Measurements from ENCODE around the gene LPAR1.

The LPAR1 gene

GRCh38 chr9:110894731-110895130, 143.5 kb downstream of the LPAR1 start:
- Histone ChIP-seq H3K27ac (peak overlapping the region in 1 of 2 donors; percentile 80), H3K4me3 (no peak overlapping the region)
- TF ChIP-seq CTCF (IDR thresholded peaks at IDR 0.05) = no peak
- no peak for DNase-seq (ENCODE audit: low spot score)

GRCh38 chr9:110892689-110893088, 145.6 kb downstream of the LPAR1 start:
- Histone ChIP-seq H3K4me3 (no peak overlapping the region), H3K27ac (peak overlapping the region in 1 of 2 donors; percentile 52)
- DNase-seq (ENCODE audit: low spot score) = no peak
- TF ChIP-seq CTCF (IDR thresholded peaks at IDR 0.05) = no peak

GRCh38 chr9:110891760-110892159, 146.5 kb downstream of the LPAR1 start:
- H3K4me3 ChIP-seq = no peak overlapping the region
- DNase-seq (ENCODE audit: low spot score) = no peak
- TF ChIP-seq CTCF (IDR thresholded peaks at IDR 0.05) = no peak
- H3K27ac ChIP-seq = peak overlapping the region in 1 of 2 donors; percentile 17

GRCh38 chr9:110890416-110890815, 147.9 kb downstream of the LPAR1 start:
- DNase-seq (ENCODE audit: low spot score) = no peak
- no peak for TF ChIP-seq CTCF (IDR thresholded peaks at IDR 0.05)
- Histone ChIP-seq H3K27ac (no peak overlapping the region), H3K4me3 (no peak overlapping the region)

- no peak for TF ChIP-seq CTCF (IDR thresholded peaks at IDR 0.05)
- DNase-seq (ENCODE audit: low spot score) = no peak
- H3K27ac ChIP-seq = no peak overlapping the region
- H3K4me3 ChIP-seq = no peak overlapping the region
These were observed 151.0 kb downstream of the LPAR1 start for GRCh38 chr9:110887276-110887675.

GRCh38 chr9:110886832-110887231, 151.4 kb downstream of the LPAR1 start:
- no peak for DNase-seq (ENCODE audit: low spot score)
- no peak overlapping the region for H3K27ac ChIP-seq
- TF ChIP-seq CTCF (IDR thresholded peaks at IDR 0.05) = no peak
- no peak overlapping the region for H3K4me3 ChIP-seq

- Histone ChIP-seq H3K27ac (no peak overlapping the region), H3K4me3 (no peak overlapping the region)
- no peak for DNase-seq (ENCODE audit: low spot score)
- TF ChIP-seq CTCF (IDR thresholded peaks at IDR 0.05) = no peak
These were observed 158.1 kb downstream of the LPAR1 start for GRCh38 chr9:110880189-110880588.

All from coronary artery (tissue), 2 donors.